Mesendoderm (in vitro differentiated cells): ENCODE data around the gene ARMC8.

Source experiments
- DNase-seq: peaks from one replicate; pipeline ENCODE4 v3.0.0; 2013
- H2AK5ac ChIP-seq: 2 replicates; pipeline ENCODE4 v1.6.1; 2013; ENCODE audit warnings: low read length, inconsistent platforms
- H2BK120ac ChIP-seq: 2 replicates; pipeline ENCODE4 v1.6.1; 2013; ENCODE audit warnings: low read depth, mild to moderate bottlenecking, low read length, moderate library complexity, mixed read lengths
- H2BK15ac ChIP-seq: replicated peaks from 2 replicates; pipeline ENCODE4 v1.6.1; 2013; ENCODE audit warnings: low read depth, mild to moderate bottlenecking, moderate library complexity
- H2BK5ac ChIP-seq: 2 replicates; pipeline ENCODE4 v1.6.1; 2013; ENCODE audit warnings: low read length, inconsistent platforms
- H3K18ac ChIP-seq: 2 replicates; pipeline ENCODE4 v1.6.1; 2013; ENCODE audit warnings: mild to moderate bottlenecking, low read length, mixed read lengths
- H3K23ac ChIP-seq: one replicate; pipeline ENCODE4 v1.6.1; 2013; ENCODE audit warnings: low read length
- H3K27ac ChIP-seq: 2 replicates; pipeline ENCODE4 v1.5.1; 2013; ENCODE audit warnings: low read depth, mild to moderate bottlenecking, inconsistent platforms, low read length, moderate library complexity
- H3K27me3 ChIP-seq: 2 replicates; pipeline ENCODE4 v1.6.1; 2013; ENCODE audit warnings: low read length, control low read depth, mild to moderate bottlenecking, inconsistent platforms; ENCODE audit not compliant: insufficient read depth, poor library complexity
- H3K36me3 ChIP-seq: 2 replicates; pipeline ENCODE4 v1.6.1; 2013; ENCODE audit warnings: low read length, inconsistent platforms; ENCODE audit not compliant: control insufficient read depth, insufficient read depth
- H3K4ac ChIP-seq: one replicate; pipeline ENCODE4 v1.6.1; 2013; ENCODE audit warnings: low read depth, mild to moderate bottlenecking, low read length, moderate library complexity
- H3K4me1 ChIP-seq: 2 replicates; pipeline ENCODE4 v1.6.1; 2013; ENCODE audit warnings: low read depth, low read length, inconsistent platforms; ENCODE audit not compliant: control insufficient read depth
- H3K4me2 ChIP-seq: 2 replicates; pipeline ENCODE4 v1.6.1; 2013; ENCODE audit warnings: low read length
- H3K4me3 ChIP-seq: 2 replicates; pipeline ENCODE4 v1.5.1; 2013; ENCODE audit warnings: mild to moderate bottlenecking, low read length
- H3K56ac ChIP-seq: one replicate; pipeline ENCODE4 v1.6.1; 2013; ENCODE audit warnings: low read length
- H3K79me1 ChIP-seq: 2 replicates; pipeline ENCODE4 v1.6.1; 2013; ENCODE audit warnings: low read length, inconsistent platforms
- H3K79me2 ChIP-seq: 2 replicates; pipeline ENCODE4 v1.6.1; 2013; ENCODE audit warnings: mild to moderate bottlenecking, low read length; ENCODE audit not compliant: control insufficient read depth, insufficient read depth
- H3K9ac ChIP-seq: 2 replicates; pipeline ENCODE4 v1.6.1; 2013; ENCODE audit warnings: low read length, inconsistent platforms
- H4K5ac ChIP-seq: one replicate; pipeline ENCODE4 v1.6.1; 2013; ENCODE audit warnings: low read length
- H4K8ac ChIP-seq: one replicate; pipeline ENCODE4 v1.6.1; 2013; ENCODE audit warnings: low read depth, mild to moderate bottlenecking, control low read depth, low read length, moderate library complexity
- WGBS: extraction: QIAGEN DNeasy Blood & Tissue Kit; methylation state at CpG from one replicate; pipeline ENCODE4 v1.1.7; 2013; ENCODE audit warnings: low lambda C conversion rate, missing lambda C conversion rate; ENCODE audit not compliant: insufficient coverage; ENCODE audit errors: extremely low coverage; 5-methylcytosine and 5-hydroxymethylcytosine counted together

The ARMC8 gene

DNA sequence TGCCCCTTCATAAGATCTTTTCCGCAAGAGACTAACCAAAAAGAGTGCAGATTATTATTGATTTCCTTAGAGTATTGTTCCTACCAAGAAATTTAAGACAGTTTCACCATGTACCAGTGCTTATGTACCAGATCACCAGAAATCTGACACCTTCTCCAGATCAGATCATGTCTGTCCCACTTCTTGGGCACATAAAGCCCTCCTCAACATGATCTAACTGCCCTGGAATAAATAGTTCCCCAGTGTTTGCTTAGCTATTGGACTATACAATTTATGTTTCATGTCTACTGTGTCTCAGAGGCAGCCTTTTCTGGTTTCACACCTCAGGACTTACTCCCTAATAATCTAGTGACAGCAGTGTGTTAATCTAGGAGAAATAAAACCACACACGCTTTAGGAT is 95.7 kb downstream of the ARMC8 start:
- Histone ChIP-seq H2BK5ac (no peak overlapping the region), H4K5ac (no peak overlapping the region), H2AK5ac (no peak overlapping the region), H3K36me3 (no peaks in the 10 kb centered on the region), H3K4me3 (no peak overlapping the region), H3K18ac (no peak overlapping the region), H3K27ac (no peak overlapping the region), H3K4ac (no peak overlapping the region), H3K56ac (no peak overlapping the region), H3K9ac (no peak overlapping the region), H2BK15ac (no peak overlapping the region), H3K27me3 (no peaks in the 10 kb centered on the region), H3K4me2 (no peak overlapping the region), H3K4me1 (no peaks in the 10 kb centered on the region), H3K23ac (no peak overlapping the region), H4K8ac (no peak overlapping the region), H2BK120ac (no peak overlapping the region), H3K79me1 (no peaks in the 10 kb centered on the region), H3K79me2 (no peaks in the 10 kb centered on the region)
- no CpG with 5 or more reads among the region's 2 CpGs for WGBS
- DNase-seq: no peak

DNA sequence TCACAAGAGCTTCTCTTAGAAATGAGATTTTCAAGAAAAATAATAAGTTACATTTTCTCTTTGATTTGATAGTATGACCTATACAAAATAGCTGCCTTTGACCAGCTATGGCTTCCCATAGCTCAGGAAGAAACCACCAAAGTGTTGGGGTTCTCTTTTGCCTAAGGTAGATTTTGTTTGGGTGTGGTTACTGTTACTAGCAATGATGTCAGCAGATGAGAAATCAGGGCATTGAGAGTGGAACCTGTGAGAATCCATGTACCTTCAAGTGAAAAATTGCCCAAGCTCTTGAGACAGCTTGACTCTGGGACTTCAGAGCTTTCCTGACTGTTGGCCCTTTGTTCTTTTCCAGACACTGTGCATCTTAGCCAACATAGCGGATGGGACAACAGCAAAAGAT is 97.0 kb downstream of the ARMC8 start:
- H2BK120ac ChIP-seq: no peak overlapping the region
- no peak overlapping the region for H3K9ac ChIP-seq
- H4K8ac ChIP-seq: no peak overlapping the region
- DNase-seq: no peak
- H3K4me1 ChIP-seq: no peaks in the 10 kb centered on the region
- no peak overlapping the region for H3K4ac ChIP-seq
- no peak overlapping the region for H3K23ac ChIP-seq
- no peak overlapping the region for H2BK5ac ChIP-seq
- H3K18ac ChIP-seq: no peak overlapping the region
- H3K56ac ChIP-seq: no peak overlapping the region
- H3K4me3 ChIP-seq: no peak overlapping the region
- H3K36me3 ChIP-seq: no peaks in the 10 kb centered on the region
- no CpG with 5 or more reads among the region's 1 CpG for WGBS
- no peaks in the 10 kb centered on the region for H3K79me1 ChIP-seq
- no peak overlapping the region for H2BK15ac ChIP-seq
- no peaks in the 10 kb centered on the region for H3K79me2 ChIP-seq
- no peak overlapping the region for H4K5ac ChIP-seq
- H3K27ac ChIP-seq: no peak overlapping the region
- H3K4me2 ChIP-seq: no peak overlapping the region
- H2AK5ac ChIP-seq: no peak overlapping the region
- no peaks in the 10 kb centered on the region for H3K27me3 ChIP-seq

DNA sequence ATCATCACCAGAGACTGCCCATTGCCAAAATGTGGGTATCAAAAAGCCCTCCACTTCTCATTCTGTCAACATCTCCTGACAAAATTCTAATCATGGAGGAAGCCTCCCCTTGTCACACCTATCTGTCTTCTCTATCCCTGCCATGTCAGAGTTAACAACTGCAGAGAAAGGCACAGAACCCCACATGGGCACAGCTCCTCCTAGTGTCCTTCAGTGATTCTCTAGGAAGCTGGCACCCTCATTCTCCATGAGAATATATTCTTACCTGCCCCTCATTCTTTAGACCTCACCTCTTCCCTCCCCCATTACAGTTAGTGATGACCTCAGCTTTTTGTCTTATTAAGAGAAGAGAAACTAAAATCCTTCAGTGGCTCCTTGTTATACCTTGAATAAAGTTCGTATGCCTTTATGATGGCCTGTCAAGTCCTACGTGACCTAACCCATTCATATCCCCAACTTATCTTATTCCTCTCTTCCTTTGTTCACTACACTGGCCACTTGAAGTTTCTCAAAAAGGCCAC is 97.9 kb downstream of the ARMC8 start:
- Histone ChIP-seq H2BK5ac (no peak overlapping the region), H3K56ac (no peak overlapping the region), H3K23ac (no peak overlapping the region), H3K4me1 (no peaks in the 10 kb centered on the region), H3K27me3 (no peaks in the 10 kb centered on the region), H3K4me2 (no peak overlapping the region), H4K5ac (no peak overlapping the region), H3K4me3 (no peak overlapping the region), H2BK15ac (no peak overlapping the region), H2BK120ac (no peak overlapping the region), H3K27ac (no peak overlapping the region), H4K8ac (no peak overlapping the region), H3K79me2 (no peaks in the 10 kb centered on the region), H3K36me3 (no peaks in the 10 kb centered on the region), H3K9ac (no peak overlapping the region), H3K4ac (no peak overlapping the region), H3K79me1 (no peaks in the 10 kb centered on the region), H2AK5ac (no peak overlapping the region), H3K18ac (no peak overlapping the region)
- WGBS: no CpG with 5 or more reads among the region's 2 CpGs
- peak; percentile 19 for DNase-seq

DNA sequence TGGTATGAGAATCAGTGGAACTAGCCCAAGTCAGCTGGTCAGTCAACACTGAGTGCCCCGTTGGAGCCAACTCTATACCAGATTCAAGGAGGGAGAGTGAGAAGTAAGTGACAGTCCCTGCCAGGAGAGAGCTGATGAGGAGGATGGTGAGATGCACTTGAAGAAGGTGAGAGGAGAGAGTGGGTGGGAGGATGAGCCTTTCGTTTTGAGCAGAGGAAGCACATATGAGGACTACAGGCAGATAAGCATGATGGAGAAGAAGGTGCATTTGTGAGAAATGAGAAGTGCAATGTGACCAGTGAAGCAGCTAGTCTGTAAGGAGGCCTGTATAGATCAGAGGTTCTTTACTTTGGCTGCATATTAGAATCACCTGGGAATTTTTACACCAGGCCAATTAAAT is 102.2 kb downstream of the ARMC8 start:
- no peak for DNase-seq
- peaks cover 2% of the 10 kb centered on the region for H3K36me3 ChIP-seq
- no CpG with 5 or more reads among the region's 2 CpGs for WGBS

DNA sequence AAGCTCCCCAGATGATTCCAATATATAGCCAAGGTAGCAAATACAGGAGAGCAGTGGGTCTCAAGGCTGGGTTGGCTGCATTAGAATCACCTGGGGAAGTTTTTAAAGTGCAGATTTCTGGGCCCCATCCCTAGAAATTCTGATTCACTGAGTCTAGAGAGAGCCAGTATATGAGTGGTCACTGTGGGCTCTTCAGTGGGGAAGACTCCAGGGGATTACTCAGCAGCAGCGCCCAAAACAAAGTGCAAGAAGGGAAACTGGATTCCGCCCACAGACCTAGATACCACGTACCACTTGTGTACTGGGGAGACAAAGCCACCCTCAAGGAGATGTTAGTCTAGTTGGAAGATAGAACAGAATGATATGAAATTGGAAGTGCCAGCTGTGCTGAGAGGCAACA is 102.6 kb downstream of the ARMC8 start:
- Histone ChIP-seq H3K56ac (no peak overlapping the region), H3K23ac (no peak overlapping the region), H3K36me3 (peaks cover 2% of the 10 kb centered on the region), H3K79me1 (no peaks in the 10 kb centered on the region), H3K4me1 (no peaks in the 10 kb centered on the region), H3K27ac (no peak overlapping the region), H3K18ac (no peak overlapping the region), H3K4me3 (no peak overlapping the region), H3K27me3 (no peaks in the 10 kb centered on the region), H2BK15ac (no peak overlapping the region), H4K5ac (no peak overlapping the region), H3K9ac (no peak overlapping the region), H2BK120ac (no peak overlapping the region), H2AK5ac (no peak overlapping the region), H3K4ac (no peak overlapping the region), H3K79me2 (no peaks in the 10 kb centered on the region), H2BK5ac (no peak overlapping the region), H4K8ac (no peak overlapping the region), H3K4me2 (no peak overlapping the region)
- DNase-seq: no peak
- no CpG with 5 or more reads among the region's 3 CpGs for WGBS

More for the DNA sequence above, 102.2 kb downstream of the ARMC8 start:
- Histone ChIP-seq H2AK5ac (no peak overlapping the region), H3K4me2 (no peak overlapping the region), H3K4me3 (no peak overlapping the region), H3K4ac (no peak overlapping the region), H3K9ac (no peak overlapping the region), H3K27me3 (no peaks in the 10 kb centered on the region), H2BK15ac (no peak overlapping the region), H3K79me1 (no peaks in the 10 kb centered on the region), H4K5ac (no peak overlapping the region), H3K56ac (no peak overlapping the region), H2BK5ac (no peak overlapping the region), H3K18ac (no peak overlapping the region), H3K23ac (no peak overlapping the region), H3K4me1 (no peaks in the 10 kb centered on the region), H3K79me2 (no peaks in the 10 kb centered on the region), H4K8ac (no peak overlapping the region), H3K27ac (no peak overlapping the region), H2BK120ac (no peak overlapping the region)

DNA sequence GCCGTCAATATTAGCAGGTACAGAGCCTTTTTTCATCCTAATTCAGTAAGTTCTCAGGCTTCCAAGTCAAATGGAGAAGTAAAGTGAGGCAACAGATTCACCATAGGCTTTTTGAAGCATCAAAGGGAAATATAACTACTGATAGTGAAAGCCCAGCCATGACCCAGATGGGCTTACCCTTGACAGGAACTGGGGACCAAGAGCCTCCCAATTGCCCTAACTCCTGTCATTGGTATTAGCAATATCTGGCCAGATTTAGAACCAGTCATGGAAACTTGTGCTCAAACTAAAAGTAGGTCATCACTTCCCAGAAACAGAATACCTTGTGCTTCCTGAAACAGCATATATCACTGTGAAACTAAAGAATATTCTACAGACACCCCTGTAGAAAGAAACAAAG is 109.5 kb downstream of the ARMC8 start:
- Histone ChIP-seq H3K4me3 (no peak overlapping the region), H3K23ac (no peak overlapping the region), H3K4me1 (no peaks in the 10 kb centered on the region), H2BK15ac (no peak overlapping the region), H3K56ac (no peak overlapping the region), H3K27me3 (no peaks in the 10 kb centered on the region), H3K79me1 (no peaks in the 10 kb centered on the region), H3K18ac (no peak overlapping the region), H2BK5ac (no peak overlapping the region), H3K36me3 (no peaks in the 10 kb centered on the region), H3K4me2 (no peak overlapping the region), H4K8ac (no peak overlapping the region), H3K79me2 (no peaks in the 10 kb centered on the region), H2BK120ac (no peak overlapping the region), H2AK5ac (no peak overlapping the region), H3K4ac (no peak overlapping the region), H3K9ac (no peak overlapping the region), H4K5ac (no peak overlapping the region), H3K27ac (no peak overlapping the region)
- WGBS: no CpG with 5 or more reads among the region's 1 CpG
- no peak for DNase-seq
